Mucosa of rectum (tissue), 2 donors: ENCODE results near the gene LRIG1.

Experiments used
- H3K27ac ChIP-seq, 2 donors: one replicate each; pipeline ENCODE4 v1.7.0; 2013; ENCODE audit warnings: inconsistent platforms in 2 of 2, low read depth in 2 of 2, low read length in 2 of 2
- H3K27me3 ChIP-seq, 2 donors: one replicate each; pipeline ENCODE4 v1.7.0; 2013; ENCODE audit warnings: low read length in 2 of 2; ENCODE audit not compliant: control insufficient read depth in 2 of 2, insufficient read depth in 2 of 2
- H3K36me3 ChIP-seq, 2 donors: one replicate each; pipeline ENCODE4 v1.7.0; 2013; ENCODE audit warnings: low read length in 2 of 2; ENCODE audit not compliant: control insufficient read depth in 2 of 2, insufficient read depth in 2 of 2
- H3K4me1 ChIP-seq, 2 donors: one replicate each; pipeline ENCODE4 v1.7.0; 2013; ENCODE audit warnings: low read length in 2 of 2, mild to moderate bottlenecking in 1 of 2; ENCODE audit not compliant: control insufficient read depth in 2 of 2, insufficient read depth in 2 of 2
- H3K4me3 ChIP-seq, 2 donors: one replicate each; pipeline ENCODE4 v1.7.0; 2013; ENCODE audit warnings: low read length in 2 of 2
- H3K9ac ChIP-seq, 2 donors: one replicate each; pipeline ENCODE4 v1.7.0; 2013; ENCODE audit warnings: low read length in 2 of 2, low read depth in 1 of 2, mild to moderate bottlenecking in 1 of 2
- H3K9me3 ChIP-seq, 2 donors: one replicate each; pipeline ENCODE4 v1.7.0; 2013; ENCODE audit warnings: low read length in 2 of 2; ENCODE audit not compliant: control insufficient read depth in 2 of 2
- donor health status: healthy.
- donor health status: Normal muscosa, but diverticular disease.

LRIG1 gene

DNA sequence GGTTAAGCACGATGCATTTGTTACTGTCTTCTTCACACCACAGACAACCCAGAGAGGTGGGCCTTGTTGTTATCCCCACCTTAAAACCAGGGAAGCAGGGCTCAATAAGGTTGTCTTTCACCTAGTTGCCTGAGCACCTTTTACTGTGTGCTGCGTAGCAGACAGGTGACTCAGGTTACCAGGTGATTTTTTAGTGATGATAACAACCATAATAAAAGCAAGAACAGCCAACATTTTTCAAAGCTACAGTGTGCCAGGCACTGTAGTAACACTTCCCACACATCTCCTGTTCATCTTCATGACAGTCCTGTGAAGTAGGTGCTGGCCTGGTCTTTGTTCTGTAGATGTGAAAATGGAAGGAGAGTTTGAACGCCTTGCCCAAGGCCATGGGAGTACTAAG lies 147.8 kb downstream of the LRIG1 start:
- no peaks in the 10 kb centered on the region for H3K27me3 ChIP-seq

GRCh38 chr3:66350601-66351000 lies 150.2 kb downstream of the LRIG1 start:
- Histone ChIP-seq H3K27ac (no peak overlapping the region), H3K9me3 (no peaks in the 10 kb centered on the region), H3K27me3 (no peaks in the 10 kb centered on the region), H3K4me1 (peaks cover 0 to 4% of the 10 kb centered on the region in 2 donors), H3K36me3 (no peaks in the 10 kb centered on the region), H3K9ac (no peak overlapping the region), H3K4me3 (no peak overlapping the region)

More for the DNA sequence above, 147.8 kb downstream of the LRIG1 start:
- H3K36me3 ChIP-seq: no peaks in the 10 kb centered on the region
- no peak overlapping the region for H3K27ac ChIP-seq
- H3K4me3 ChIP-seq: no peak overlapping the region
- H3K9ac ChIP-seq: no peak overlapping the region
- H3K9me3 ChIP-seq: no peaks in the 10 kb centered on the region
- no peaks in the 10 kb centered on the region for H3K4me1 ChIP-seq

DNA sequence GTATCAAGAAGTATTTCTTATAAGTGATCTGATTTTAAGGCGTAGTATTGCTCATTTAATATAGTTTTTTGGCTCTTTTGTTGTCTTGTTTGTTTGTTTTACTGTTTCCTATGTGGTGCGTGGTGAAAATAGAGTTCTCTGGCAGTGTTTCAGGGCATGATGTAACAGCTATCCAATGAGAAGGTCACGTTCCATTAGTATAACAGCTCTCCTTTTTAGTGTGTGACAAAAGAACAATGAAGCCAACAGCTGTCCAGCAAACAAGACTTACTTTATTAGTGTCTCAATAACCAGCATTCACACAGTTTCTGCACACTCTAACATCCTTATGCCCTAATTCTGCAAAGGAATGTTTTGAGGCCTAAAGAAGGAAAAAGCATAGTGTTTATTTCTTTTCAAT lies 152.1 kb downstream of the LRIG1 start:
- H3K4me1 ChIP-seq: peaks cover 7 to 17% of the 10 kb centered on the region in 2 donors
- H3K4me3 ChIP-seq: no peak overlapping the region
- H3K27me3 ChIP-seq: no peaks in the 10 kb centered on the region
- no peaks in the 10 kb centered on the region for H3K9me3 ChIP-seq
- no peak overlapping the region for H3K27ac ChIP-seq
- no peaks in the 10 kb centered on the region for H3K36me3 ChIP-seq
- no peak overlapping the region for H3K9ac ChIP-seq

DNA sequence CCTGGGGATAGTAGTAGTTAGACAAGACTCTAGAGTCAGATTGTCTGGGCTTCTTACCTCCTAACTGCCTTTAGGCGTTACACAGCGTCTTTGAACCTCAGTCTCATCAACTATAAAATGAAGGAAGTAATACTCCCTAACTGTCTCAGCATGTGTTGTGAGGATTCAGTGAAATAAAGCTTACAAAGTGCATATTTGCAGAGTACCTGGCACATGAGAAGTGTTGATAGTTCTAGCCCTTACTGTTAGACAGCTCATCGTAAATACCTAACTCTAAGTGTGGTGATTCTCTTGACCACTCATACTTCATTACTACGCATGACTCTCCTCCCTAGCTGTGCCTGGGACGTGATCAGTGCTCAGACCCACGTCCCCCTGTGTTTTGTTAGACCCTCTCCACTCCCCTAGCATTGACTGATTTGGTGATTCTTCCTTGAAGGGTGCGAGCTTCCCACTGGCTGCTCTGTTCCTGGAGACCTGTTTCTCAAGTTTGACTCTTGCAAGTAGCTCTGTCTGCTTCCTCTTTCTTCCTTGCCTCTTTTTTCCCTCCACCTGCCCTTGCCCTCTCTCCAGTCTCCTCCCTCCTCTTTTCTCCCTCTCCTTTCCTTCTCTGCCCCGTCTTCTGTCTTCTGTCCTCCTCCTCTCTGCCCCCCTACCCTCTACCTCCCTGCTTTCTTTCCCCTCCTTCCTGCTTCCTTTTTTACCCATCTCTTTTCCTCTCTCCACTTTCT lies 155.8 kb downstream of the LRIG1 start:
- no peaks in the 10 kb centered on the region for H3K9me3 ChIP-seq
- peak overlapping the region; percentile 38 to 49 for H3K27ac ChIP-seq
- H3K9ac ChIP-seq: no peak overlapping the region
- peaks cover 7 to 17% of the 10 kb centered on the region in 2 donors for H3K4me1 ChIP-seq
- H3K36me3 ChIP-seq: no peaks in the 10 kb centered on the region
- H3K4me3 ChIP-seq: peak overlapping the region; percentile 1 to 31
- no peaks in the 10 kb centered on the region for H3K27me3 ChIP-seq

- Histone ChIP-seq H3K36me3 (no peaks in the 10 kb centered on the region), H3K27me3 (no peaks in the 10 kb centered on the region), H3K9ac (no peak overlapping the region), H3K27ac (peak overlapping the region; percentile 38 to 49), H3K9me3 (no peaks in the 10 kb centered on the region), H3K4me3 (peak overlapping the region in 1 of 2 donors; percentile 31), H3K4me1 (peaks cover 7 to 17% of the 10 kb centered on the region in 2 donors)
Observed at GRCh38 chr3:66344391-66344811, 156.4 kb downstream of the LRIG1 start.

GRCh38 chr3:66342717-66343356 lies 158.0 kb downstream of the LRIG1 start:
- Histone ChIP-seq H3K36me3 (no peaks in the 10 kb centered on the region), H3K9ac (no peak overlapping the region), H3K9me3 (no peaks in the 10 kb centered on the region), H3K27me3 (no peaks in the 10 kb centered on the region), H3K27ac (no peak overlapping the region), H3K4me1 (peaks cover 7 to 17% of the 10 kb centered on the region in 2 donors), H3K4me3 (no peak overlapping the region)

DNA sequence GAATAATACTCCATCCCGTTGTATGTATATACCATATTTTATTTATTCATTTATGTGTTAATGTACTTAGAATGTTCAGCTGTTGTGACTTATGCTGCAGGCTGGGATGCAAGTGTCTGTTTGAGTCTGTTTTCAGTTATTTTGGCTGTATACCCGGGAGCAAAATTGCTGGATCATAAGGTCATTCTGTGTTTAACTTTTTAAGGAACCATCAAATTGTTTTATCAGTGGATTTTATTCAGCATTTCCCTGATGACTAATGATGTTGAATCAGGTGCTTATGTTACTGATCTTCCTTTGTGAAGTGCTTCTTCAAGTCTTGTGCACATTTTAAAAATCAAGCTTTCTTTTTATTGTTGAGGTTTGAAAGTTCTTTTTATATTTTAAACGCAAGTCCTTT lies 161.9 kb downstream of the LRIG1 start:
- H3K9ac ChIP-seq: no peak overlapping the region
- no peaks in the 10 kb centered on the region for H3K27me3 ChIP-seq
- H3K4me1 ChIP-seq: no peaks in the 10 kb centered on the region
- H3K36me3 ChIP-seq: no peaks in the 10 kb centered on the region
- H3K27ac ChIP-seq: no peak overlapping the region
- H3K9me3 ChIP-seq: no peaks in the 10 kb centered on the region
- H3K4me3 ChIP-seq: no peak overlapping the region

- H3K27ac ChIP-seq: no peak overlapping the region
- no peaks in the 10 kb centered on the region for H3K36me3 ChIP-seq
Observed at GRCh38 chr3:66336333-66336766, 164.5 kb downstream of the LRIG1 start.

DNA sequence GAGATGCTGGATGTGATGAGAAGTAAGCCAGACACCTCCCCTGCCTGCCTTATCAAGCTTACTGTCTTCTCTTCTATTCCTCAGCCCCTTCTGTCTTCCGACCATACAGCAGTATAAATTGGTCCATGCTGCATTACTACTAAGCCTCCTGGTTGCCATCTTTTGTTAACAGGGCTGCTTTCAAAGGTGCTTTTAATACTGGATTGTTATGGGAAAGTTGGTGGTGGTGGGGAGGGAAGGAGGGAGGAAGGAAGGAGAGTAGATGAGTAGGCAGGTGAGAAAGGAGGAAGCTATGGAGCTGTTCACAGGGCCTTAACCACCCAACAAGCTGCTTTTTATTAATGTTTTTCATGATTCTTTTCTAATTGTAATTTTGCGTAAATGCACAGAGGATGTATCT lies 165.2 kb downstream of the LRIG1 start:
- no peaks in the 10 kb centered on the region for H3K27me3 ChIP-seq
- no peak overlapping the region for H3K4me3 ChIP-seq
- H3K9me3 ChIP-seq: no peaks in the 10 kb centered on the region
- no peak overlapping the region for H3K27ac ChIP-seq
- no peak overlapping the region for H3K9ac ChIP-seq
- H3K36me3 ChIP-seq: no peaks in the 10 kb centered on the region
- no peaks in the 10 kb centered on the region for H3K4me1 ChIP-seq

More at GRCh38 chr3:66336333-66336766, 164.5 kb downstream of the LRIG1 start:
- Histone ChIP-seq H3K4me1 (no peaks in the 10 kb centered on the region), H3K27me3 (no peaks in the 10 kb centered on the region), H3K9ac (no peak overlapping the region), H3K9me3 (no peaks in the 10 kb centered on the region), H3K4me3 (no peak overlapping the region)
